Skeletal muscle satellite cell (primary cell): ENCODE measurements around the gene TCF12. TPM values are rescaled to one million over a fixed set of nuclear protein-coding genes. Genes with fewer than 3 reads are reported as not detected.

Source experiments
- H3K27me3 ChIP-seq: 2 replicates; pipeline ENCODE4 v1.7.0; 2013; ENCODE audit warnings: low read length; ENCODE audit not compliant: control insufficient read depth, insufficient read depth
- H3K36me3 ChIP-seq: 2 replicates; pipeline ENCODE4 v1.7.0; 2013; ENCODE audit warnings: mild to moderate bottlenecking, control low read depth, low read length; ENCODE audit not compliant: insufficient read depth
- H3K4me1 ChIP-seq: 2 replicates; pipeline ENCODE4 v1.7.0; 2013; ENCODE audit warnings: low read length; ENCODE audit not compliant: control insufficient read depth, insufficient read depth
- H3K4me2 ChIP-seq: 2 replicates; pipeline ENCODE4 v1.7.0; 2013; ENCODE audit warnings: mild to moderate bottlenecking, low read length
- H3K4me3 ChIP-seq: 2 replicates; pipeline ENCODE4 v1.7.0; 2013; ENCODE audit warnings: low read length
- H3K9ac ChIP-seq: 2 replicates; pipeline ENCODE4 v1.7.0; 2013; ENCODE audit warnings: mild to moderate bottlenecking, low read depth, low read length, moderate library complexity
- H3K9me3 ChIP-seq: replicated peaks from 2 replicates; pipeline ENCODE4 v1.7.0; 2013; ENCODE audit warnings: mild to moderate bottlenecking, control low read depth, low read length
- total RNA-seq: library from RNA; depleted of rRNA; stranded (reverse); fragments of >200 nt; gene quantifications from 2 replicates; pipeline ENCODE4 v1.2.3, GENCODE V29; 2012; rRNA removed

TCF12 gene
- total RNA-seq: 31.5 and 40.8 TPM in 2 replicates

DNA sequence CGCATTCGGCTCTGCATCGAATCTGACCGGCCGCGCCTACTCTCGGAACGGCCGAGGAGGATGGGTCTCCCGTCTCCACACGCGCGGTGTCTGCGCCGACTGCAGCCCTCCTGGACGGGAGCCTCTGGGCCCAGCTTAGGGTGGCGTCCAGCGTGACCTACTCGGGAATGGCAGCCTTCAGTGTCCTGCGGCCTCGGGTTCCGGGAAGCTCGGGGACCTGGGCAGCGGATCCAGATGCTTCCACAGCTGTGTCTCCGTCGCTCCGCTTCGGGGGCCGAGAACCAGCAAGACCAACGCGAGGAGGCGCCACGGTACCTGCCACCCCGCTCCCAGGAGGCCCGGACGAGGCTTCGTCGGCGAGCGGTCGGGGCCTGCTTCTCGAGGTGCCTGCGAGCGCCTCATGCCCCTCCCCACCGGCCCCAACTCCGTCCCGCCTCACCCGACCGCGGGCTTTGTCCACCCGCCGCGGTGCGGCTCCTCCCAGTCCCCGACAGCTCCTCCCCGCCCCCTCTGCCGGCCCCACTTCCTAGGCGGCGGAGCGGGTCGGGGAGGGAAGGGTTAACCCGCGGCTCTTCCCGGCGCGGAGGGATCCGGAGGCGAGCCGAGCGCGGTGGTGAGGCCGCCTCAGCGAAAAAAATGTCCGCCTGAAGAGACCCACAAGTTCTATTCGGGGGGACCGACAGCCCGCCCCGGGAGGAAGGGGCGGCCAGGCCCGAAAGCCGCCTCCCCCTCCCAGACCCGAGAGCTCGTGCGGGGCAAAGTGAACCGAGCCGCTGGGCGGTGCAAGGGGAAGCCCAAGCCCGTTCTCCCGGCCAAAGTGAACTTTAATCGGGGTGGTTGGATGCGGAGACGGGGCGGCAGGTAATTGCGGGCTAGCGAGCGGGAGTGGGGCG is at the start of gene TCF12:
TSS of gene TCF12 (plus strand) at position 599 of the 893 bp plus-strand sequence. CDS start 1,270 bp downstream, outside the sequence.
- peaks cover 12% of the 10 kb centered on the region for H3K36me3 ChIP-seq
- H3K4me3 ChIP-seq: peak within 1 kb of the TSS; percentile 95
- H3K27me3 ChIP-seq: no peaks in the 10 kb centered on the region
- peak within 1 kb of the TSS; percentile 98 for H3K9ac ChIP-seq
- no peaks in the 10 kb centered on the region for H3K9me3 ChIP-seq
- H3K4me2 ChIP-seq: peak within 1 kb of the TSS; percentile 99
- peaks cover 19% of the 10 kb centered on the region for H3K4me1 ChIP-seq

DNA sequence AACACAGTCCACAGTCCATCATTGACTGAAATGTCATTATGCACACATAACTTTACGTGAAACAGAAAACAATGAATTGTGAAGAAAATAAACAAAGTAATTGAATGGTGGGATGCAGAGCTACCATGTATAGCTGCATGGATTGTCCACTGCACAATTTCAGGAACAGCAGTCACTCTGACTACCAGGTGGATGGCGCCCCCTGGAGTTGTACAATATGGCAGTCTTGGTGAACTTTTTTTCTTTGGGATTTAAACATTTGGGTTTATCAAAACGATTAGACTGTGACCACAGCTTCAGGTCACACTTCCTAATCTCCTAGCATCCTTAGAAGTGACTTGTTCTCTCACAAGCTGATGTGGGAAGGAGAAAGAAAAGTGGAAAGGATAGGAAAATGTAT is 48.9 kb upstream of the TCF12 start:
- peaks cover 14% of the 10 kb centered on the region for H3K4me1 ChIP-seq
- H3K9ac ChIP-seq: no peak overlapping the region
- no peaks in the 10 kb centered on the region for H3K9me3 ChIP-seq
- H3K36me3 ChIP-seq: no peaks in the 10 kb centered on the region
- no peak overlapping the region for H3K4me2 ChIP-seq
- no peak overlapping the region for H3K4me3 ChIP-seq
- no peaks in the 10 kb centered on the region for H3K27me3 ChIP-seq

DNA sequence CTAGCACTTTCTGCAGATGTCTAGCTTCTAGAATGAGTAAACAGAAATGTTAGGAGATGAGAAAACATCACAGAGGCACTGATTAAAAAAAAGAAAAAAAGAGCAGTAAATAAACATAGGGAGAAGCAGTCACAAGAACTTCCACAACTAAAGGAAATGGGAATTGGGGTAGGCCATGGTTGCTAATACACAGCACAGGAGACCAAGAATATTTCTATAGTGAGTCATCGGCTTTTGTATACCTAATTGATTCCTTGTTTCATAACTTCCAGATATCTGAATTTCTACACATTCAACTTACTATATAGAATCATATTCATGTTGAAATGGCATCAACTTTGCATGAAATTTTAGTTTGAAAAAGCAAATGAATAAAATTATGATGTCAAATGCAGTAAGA is 47.3 kb upstream of the TCF12 start:
- Histone ChIP-seq H3K36me3 (no peaks in the 10 kb centered on the region), H3K27me3 (no peaks in the 10 kb centered on the region), H3K4me2 (peak overlapping the region; percentile 12), H3K9ac (no peak overlapping the region), H3K9me3 (no peaks in the 10 kb centered on the region), H3K4me1 (peaks cover 14% of the 10 kb centered on the region), H3K4me3 (no peak overlapping the region)

DNA sequence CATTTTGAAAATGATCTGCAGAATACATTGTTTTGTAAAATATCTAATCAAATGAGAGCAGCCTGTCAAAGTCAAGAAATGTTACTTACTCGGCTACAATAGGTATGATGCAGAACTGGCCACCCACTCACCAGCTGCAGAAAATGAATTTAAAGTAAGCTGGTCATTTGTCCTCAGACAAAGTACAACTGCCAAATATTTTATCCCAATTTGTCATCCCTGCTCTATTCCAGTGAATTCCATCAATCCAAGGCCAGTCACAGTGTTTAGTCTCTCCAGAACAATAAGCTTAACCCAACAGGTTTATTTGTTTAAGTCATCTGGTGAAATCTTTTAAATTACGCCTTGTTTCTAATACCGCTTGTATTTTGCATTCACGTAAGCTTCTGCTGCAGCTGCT is 46.6 kb upstream of the TCF12 start:
- no peak overlapping the region for H3K4me2 ChIP-seq
- H3K4me1 ChIP-seq: peaks cover 14% of the 10 kb centered on the region
- no peaks in the 10 kb centered on the region for H3K36me3 ChIP-seq
- no peaks in the 10 kb centered on the region for H3K9me3 ChIP-seq
- H3K27me3 ChIP-seq: no peaks in the 10 kb centered on the region
- no peak overlapping the region for H3K4me3 ChIP-seq
- H3K9ac ChIP-seq: no peak overlapping the region

DNA sequence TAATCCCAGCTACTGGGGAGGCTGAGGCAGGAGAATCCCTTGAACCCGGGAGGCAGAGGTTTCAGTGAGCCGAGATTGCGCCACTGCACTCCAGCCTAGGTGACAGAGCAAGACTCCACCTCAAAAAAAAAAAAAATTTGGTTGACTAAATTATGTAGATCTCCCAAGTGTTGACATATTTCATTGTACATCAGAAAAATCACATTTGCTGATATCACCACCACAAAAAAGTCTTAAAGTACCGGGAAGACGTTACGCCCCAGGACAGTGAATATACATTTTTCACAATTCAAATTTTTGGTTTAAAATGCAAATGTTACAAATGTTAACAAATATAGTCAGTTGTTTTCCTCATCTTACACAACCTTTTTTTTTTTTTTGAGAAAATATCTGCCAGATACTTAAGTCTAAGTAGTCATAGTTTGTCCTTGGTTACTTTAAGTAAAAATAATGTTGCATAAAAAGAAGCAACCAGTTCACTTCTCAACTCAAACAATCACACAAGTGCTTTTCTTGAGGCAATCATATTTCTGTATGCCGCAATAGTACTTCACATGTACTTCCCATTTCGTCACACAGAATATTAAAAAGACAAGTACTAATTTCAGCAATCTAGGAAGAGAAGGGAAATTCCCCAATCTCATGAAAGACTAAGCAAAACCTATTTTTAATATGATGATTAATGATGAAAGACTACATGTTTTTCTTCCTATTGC is 41.0 kb upstream of the TCF12 start:
- H3K4me2 ChIP-seq: no peak overlapping the region
- no peaks in the 10 kb centered on the region for H3K9me3 ChIP-seq
- no peak overlapping the region for H3K4me3 ChIP-seq
- no peaks in the 10 kb centered on the region for H3K27me3 ChIP-seq
- no peaks in the 10 kb centered on the region for H3K4me1 ChIP-seq
- no peaks in the 10 kb centered on the region for H3K36me3 ChIP-seq
- H3K9ac ChIP-seq: no peak overlapping the region

DNA sequence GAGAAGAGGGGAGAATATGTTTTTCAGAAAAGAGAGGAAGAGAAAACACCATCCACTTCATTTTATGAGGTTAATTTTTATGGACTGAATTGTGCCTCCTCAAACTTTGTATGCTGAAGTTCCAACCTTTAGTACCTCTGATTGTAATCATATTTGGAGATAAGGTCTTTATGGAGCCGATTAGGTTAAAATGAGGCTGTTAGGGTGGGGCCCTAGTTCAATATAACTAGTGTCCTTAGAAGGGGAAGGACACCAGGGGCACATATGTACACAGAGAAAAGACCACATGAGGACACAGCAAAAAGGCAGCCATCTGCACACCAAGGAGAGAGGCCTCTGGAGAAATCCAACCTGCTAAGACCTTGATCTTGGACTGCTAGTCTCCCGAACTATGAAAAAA is 38.9 kb upstream of the TCF12 start:
- H3K9ac ChIP-seq: no peak overlapping the region
- no peaks in the 10 kb centered on the region for H3K4me1 ChIP-seq
- no peaks in the 10 kb centered on the region for H3K9me3 ChIP-seq
- no peaks in the 10 kb centered on the region for H3K27me3 ChIP-seq
- no peak overlapping the region for H3K4me3 ChIP-seq
- H3K36me3 ChIP-seq: no peaks in the 10 kb centered on the region
- no peak overlapping the region for H3K4me2 ChIP-seq

DNA sequence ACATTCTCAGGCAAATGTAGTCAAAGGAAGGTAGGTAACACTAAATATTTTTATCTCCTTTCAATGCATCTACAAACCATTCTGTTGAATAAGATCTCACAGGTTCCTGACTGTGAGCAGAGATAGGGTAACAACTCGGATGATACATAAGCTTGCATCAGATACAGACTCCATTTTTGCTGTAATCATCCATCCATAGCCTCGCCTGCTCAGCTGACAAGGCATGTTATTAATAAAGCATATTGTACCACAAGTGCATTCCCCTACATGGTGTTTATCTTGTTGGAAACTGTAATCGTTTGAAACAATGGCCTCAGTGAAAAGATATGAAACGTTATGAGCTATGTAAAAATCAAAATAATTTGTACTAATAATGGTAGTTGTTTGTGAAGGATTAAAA is 35.4 kb upstream of the TCF12 start:
- no peak overlapping the region for H3K9ac ChIP-seq
- no peak overlapping the region for H3K4me2 ChIP-seq
- no peaks in the 10 kb centered on the region for H3K27me3 ChIP-seq
- H3K9me3 ChIP-seq: no peaks in the 10 kb centered on the region
- peaks cover 14% of the 10 kb centered on the region for H3K4me1 ChIP-seq
- no peak overlapping the region for H3K4me3 ChIP-seq
- no peaks in the 10 kb centered on the region for H3K36me3 ChIP-seq

DNA sequence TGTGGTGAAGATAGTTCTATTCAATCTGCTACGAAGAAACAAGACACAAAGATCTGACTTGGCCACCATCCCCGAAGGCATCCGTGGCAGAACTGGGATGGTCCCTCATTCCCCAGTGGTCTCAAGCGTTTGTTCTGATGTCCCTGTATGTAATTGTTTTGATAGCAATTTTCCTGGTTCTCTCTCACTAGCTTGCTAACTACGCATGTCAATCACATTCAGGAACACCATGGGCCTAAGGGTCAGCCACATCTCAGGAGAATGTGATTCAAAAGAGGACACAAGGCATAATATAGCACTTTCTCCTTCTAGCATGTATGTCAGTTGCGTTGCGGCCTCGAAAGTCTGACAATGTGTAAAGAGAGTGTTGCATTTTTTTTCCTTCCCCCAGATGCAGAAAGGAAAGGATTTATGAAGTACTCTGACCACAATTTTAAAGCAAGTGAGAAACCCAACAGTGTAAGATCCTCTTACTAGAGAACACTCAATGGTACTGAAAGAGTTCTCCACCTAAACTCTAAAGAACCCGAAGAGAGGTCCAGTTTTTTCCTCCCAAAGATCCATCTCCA is 32.0 kb upstream of the TCF12 start:
- Histone ChIP-seq H3K4me1 (peaks cover 14% of the 10 kb centered on the region), H3K36me3 (no peaks in the 10 kb centered on the region), H3K4me2 (peak overlapping the region; percentile 98), H3K4me3 (peak overlapping the region; percentile 82), H3K9me3 (no peaks in the 10 kb centered on the region), H3K9ac (peak overlapping the region; percentile 93), H3K27me3 (no peaks in the 10 kb centered on the region)

DNA sequence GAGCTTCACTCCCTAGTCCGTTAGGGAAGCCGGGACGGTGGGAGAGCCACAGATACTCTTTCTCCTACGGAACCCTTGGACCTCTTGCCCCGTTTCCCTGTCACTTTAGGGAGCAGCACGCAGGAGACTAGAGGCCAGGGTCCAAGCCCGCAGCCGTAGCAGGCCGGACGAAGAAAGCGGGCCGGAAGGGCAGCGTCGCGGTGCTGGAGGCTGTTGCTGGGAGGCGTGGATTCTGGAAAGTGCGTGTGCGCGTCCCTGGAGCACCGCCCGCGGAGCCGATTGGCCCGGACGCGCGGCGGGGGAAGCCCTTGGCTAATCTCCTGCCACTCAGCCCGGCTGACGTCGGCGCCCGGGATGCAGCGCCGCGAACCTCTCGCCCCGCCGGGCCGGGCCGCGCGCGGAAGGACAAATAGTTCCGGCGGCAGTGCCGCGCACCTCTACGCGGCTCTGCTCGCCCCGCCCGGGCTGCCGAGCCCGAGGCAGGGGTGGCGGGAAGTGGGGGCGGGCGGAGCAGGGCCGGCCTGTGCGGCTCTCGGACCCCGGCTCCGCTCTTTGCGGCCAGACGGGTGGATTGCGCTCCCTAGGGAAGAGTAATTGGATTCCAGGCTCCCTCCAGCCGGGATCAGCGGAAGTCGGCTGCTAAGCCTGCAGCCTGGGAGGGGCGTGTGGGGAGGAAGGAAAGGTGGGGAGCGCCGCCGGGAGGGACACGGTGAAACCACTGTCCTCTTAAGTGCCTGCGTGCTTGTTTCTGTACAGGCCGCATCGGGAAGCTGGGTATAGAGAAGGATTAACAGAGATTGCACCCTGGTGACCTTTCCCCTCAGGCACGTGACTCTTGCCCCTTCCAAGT is 31.3 kb upstream of the TCF12 start:
- Histone ChIP-seq H3K4me3 (peak overlapping the region; percentile 82), H3K9me3 (no peaks in the 10 kb centered on the region), H3K27me3 (no peaks in the 10 kb centered on the region), H3K4me1 (peaks cover 14% of the 10 kb centered on the region), H3K36me3 (no peaks in the 10 kb centered on the region), H3K9ac (peak overlapping the region; percentile 93), H3K4me2 (peak overlapping the region; percentile 98)

DNA sequence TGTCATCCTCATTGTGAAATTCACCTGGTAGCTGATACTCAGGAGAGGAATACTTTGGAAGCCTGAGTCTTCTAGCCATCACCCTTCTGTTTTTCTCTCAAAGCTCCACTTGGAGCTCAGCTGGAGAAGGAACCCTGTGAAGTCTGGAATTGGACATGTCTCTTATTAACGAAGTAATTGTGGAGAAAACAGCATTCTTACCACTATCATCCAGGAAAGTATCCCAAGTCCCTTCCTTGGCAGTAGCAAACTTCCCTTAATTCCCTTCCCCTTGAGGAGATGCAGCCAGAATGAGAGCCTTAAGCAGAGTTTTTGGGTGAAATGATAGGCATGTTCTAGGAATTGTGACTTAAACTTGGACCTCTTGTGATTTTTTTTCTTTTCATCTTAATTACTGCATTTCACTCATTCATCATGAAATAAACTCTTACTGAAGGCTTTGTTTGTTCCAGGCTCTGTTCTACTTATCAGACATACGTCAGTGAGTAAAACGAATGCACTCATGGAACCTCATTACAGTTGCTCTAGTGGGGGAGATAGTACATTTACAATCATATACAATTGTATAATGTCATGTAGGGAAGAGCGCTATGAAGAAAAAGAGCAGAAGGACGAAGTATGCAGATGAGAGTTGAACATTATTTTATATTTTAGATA is 30.5 kb upstream of the TCF12 start:
- Histone ChIP-seq H3K4me1 (peaks cover 14% of the 10 kb centered on the region), H3K4me2 (peak overlapping the region; percentile 98), H3K27me3 (no peaks in the 10 kb centered on the region), H3K4me3 (peak overlapping the region; percentile 82), H3K9me3 (no peaks in the 10 kb centered on the region), H3K36me3 (no peaks in the 10 kb centered on the region), H3K9ac (peak overlapping the region; percentile 93)
